HL-60 (cell line): ENCODE data around the gene MPPED1.

Source experiments
- DNase-seq, 2 experiments: peaks; one replicate each; pipeline ENCODE4 v3.0.0-alpha.2; 2010 to 2020; ENCODE audit warnings: low read depth in 1 of 2, low spot score in 1 of 2
- H3K27ac ChIP-seq: fragments of 250-450 bp; sonication (Bioruptor Pico); replicated peaks from 2 replicates; pipeline ENCODE4 v1.5.1; 2020; ENCODE audit warnings: mild to moderate bottlenecking, moderate library complexity
- H3K27me3 ChIP-seq: fragments of 250-450 bp; sonication (Bioruptor Pico); 2 replicates; pipeline ENCODE4 v1.5.1; 2021; ENCODE audit warnings: mild to moderate bottlenecking, moderate library complexity; ENCODE audit not compliant: insufficient read depth, poor library complexity, severe bottlenecking
- H3K4me3 ChIP-seq: replicated peaks from 2 replicates; pipeline ENCODE4 v1.5.1; 2011; ENCODE audit warnings: mild to moderate bottlenecking, control low read depth, low read length; ENCODE audit not compliant: insufficient read depth
- CTCF ChIP-seq: IDR thresholded peaks from one replicate; pipeline ENCODE4 v1.5.1; 2011; ENCODE audit warnings: low read length, control low read depth, inconsistent platforms; ENCODE audit not compliant: insufficient read depth
- GABPA ChIP-seq: IDR thresholded peaks from 2 replicates; pipeline ENCODE4 v1.6.1; 2012; ENCODE audit warnings: low read depth
- POLR2AphosphoS5 ChIP-seq: IDR thresholded peaks from 2 replicates; pipeline ENCODE4 v1.6.1; 2012; ENCODE audit warnings: low read depth
- REST ChIP-seq: IDR thresholded peaks from 2 replicates; pipeline ENCODE4 v1.6.1; 2012; ENCODE audit warnings: low read depth; ENCODE audit not compliant: insufficient replicate concordance
- SPI1 ChIP-seq: IDR thresholded peaks from 2 replicates; pipeline ENCODE4 v1.6.1; 2012; ENCODE audit warnings: low read depth, mild to moderate bottlenecking, borderline replicate concordance

Gene MPPED1

GRCh38 chr22:43396321-43396933, 15.4 kb upstream of the MPPED1 start:
- no peaks in the 10 kb centered on the region for H3K27me3 ChIP-seq
- no peak for DNase-seq
- H3K4me3 ChIP-seq = no peak overlapping the region
- TF ChIP-seq CTCF = no peak
- no peak overlapping the region for H3K27ac ChIP-seq

GRCh38 chr22:43396934-43397457, 14.8 kb upstream of the MPPED1 start:
- H3K27me3 ChIP-seq = no peaks in the 10 kb centered on the region
- H3K4me3 ChIP-seq = no peak overlapping the region
- no peak for DNase-seq
- TF ChIP-seq GABPA (no peak), REST (no peak), POLR2AphosphoS5 (no peak), SPI1 (no peak), CTCF (no peak)
- H3K27ac ChIP-seq = no peak overlapping the region

- Histone ChIP-seq H3K27me3 (no peaks in the 10 kb centered on the region), H3K4me3 (no peak overlapping the region), H3K27ac (no peak overlapping the region)
- TF ChIP-seq CTCF (no peak), REST (no peak), GABPA (no peak), POLR2AphosphoS5 (no peak), SPI1 (no peak)
- no peak for DNase-seq
Measured at GRCh38 chr22:43397766-43398165, 14.0 kb upstream of the MPPED1 start.

GRCh38 chr22:43398246-43398645, 13.6 kb upstream of the MPPED1 start:
- TF ChIP-seq GABPA (no peak), CTCF (no peak), SPI1 (no peak), REST (no peak), POLR2AphosphoS5 (no peak)
- H3K27me3 ChIP-seq = no peaks in the 10 kb centered on the region
- no peak overlapping the region for H3K4me3 ChIP-seq

More at GRCh38 chr22:43398246-43398645, 13.6 kb upstream of the MPPED1 start:
- DNase-seq = no peak
- no peak overlapping the region for H3K27ac ChIP-seq
